A549 (cell line): ENCODE data around the gene PAPPA2.

Source experiments
- CHD2 ChIP-seq: fragments of 150-350 bp; IDR thresholded peaks from 2 replicates; pipeline ENCODE4 v1.6.1; 2014; ENCODE audit warnings: low read length; ENCODE audit not compliant: partially characterized antibody
- TF ChIP-seq, protein P1 (sequence below): fragments of >200 bp; sonication (Bioruptor Twin); formaldehyde crosslinking; IDR thresholded peaks from 3 replicates; pipeline ENCODE4 v1.5.1; 2016

DNA sequence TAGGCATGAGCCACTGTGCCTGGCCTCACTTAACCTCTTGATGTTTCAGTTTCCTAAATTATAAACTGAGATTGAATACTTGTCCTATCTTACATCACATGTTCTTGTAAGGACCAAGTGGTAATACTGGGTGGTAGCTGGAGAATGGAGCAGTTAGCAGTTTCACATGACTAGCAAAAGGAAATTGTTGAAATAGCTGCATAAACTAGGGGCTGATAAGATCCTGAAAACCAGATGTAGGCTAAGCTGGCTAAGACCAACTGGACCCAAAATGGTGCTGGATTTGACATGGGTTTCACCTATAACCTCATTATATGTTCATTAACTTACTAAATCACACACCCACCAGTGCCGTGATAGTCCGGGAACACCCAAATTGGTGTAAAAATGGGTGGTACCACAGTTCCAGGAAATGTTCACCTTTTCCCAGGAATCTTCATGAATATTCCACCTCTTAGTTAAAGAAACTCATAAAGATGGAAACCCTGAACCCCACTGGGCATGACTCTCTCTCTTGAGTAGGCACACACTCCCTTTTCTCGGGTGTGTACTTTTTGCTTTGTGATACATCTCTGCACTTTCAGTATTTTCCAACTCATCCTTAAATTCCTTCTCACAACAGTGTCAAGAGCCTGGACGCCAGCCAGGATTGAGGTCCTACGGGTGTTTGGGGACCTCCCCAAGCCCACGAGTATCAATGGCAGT lies at the start of gene PAPPA2:
- no peak for TF ChIP-seq CHD2
- TF ChIP-seq, protein P1, sequence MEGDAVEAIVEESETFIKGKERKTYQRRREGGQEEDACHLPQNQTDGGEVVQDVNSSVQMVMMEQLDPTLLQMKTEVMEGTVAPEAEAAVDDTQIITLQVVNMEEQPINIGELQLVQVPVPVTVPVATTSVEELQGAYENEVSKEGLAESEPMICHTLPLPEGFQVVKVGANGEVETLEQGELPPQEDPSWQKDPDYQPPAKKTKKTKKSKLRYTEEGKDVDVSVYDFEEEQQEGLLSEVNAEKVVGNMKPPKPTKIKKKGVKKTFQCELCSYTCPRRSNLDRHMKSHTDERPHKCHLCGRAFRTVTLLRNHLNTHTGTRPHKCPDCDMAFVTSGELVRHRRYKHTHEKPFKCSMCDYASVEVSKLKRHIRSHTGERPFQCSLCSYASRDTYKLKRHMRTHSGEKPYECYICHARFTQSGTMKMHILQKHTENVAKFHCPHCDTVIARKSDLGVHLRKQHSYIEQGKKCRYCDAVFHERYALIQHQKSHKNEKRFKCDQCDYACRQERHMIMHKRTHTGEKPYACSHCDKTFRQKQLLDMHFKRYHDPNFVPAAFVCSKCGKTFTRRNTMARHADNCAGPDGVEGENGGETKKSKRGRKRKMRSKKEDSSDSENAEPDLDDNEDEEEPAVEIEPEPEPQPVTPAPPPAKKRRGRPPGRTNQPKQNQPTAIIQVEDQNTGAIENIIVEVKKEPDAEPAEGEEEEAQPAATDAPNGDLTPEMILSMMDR, result no peak
